MCF 10A (cell line): ENCODE results near the gene PER1. TPM values are rescaled to one million over a fixed set of nuclear protein-coding genes. Genes with fewer than 3 reads are reported as not detected.
"Not testable (repeated sequence)": the region's sequence is repeated elsewhere in the genome, so short reads cannot be mapped to it uniquely, and the experiment has no call there.

Experiments used
- BruUV-seq: library from RNA; stranded (reverse); fragments of 400-500 nt; replicated peaks from 2 replicates; lab custom pipeline; 2021; lab: Mats Ljungman, UMichigan
- CTCF ChIA-PET: fragments of 300-600 bp; sonication (Branson Sonifier 250); formaldehyde crosslinking; extraction: SDS; loops from one replicate; lab custom pipeline; 2021; ENCODE audit warnings: antibody characterized with exemption, inconsistent platforms; lab: Yijun Ruan, JAX
- POLR2A ChIA-PET: fragments of 300-600, 350-650 bp; sonication (Branson Sonifier 250); formaldehyde crosslinking; extraction: SDS; loops from one replicate; lab custom pipeline; 2020; ENCODE audit warnings: antibody characterized with exemption, inconsistent platforms; lab: Yijun Ruan, JAX
- DNase-seq: peaks from one replicate; pipeline ENCODE4 v3.0.0-alpha.2; 2018; ENCODE audit not compliant: unreplicated experiment
- H3K27ac Mint-ChIP-seq: one replicate; pipeline ENCODE4 v1.8.0; 2022; ENCODE audit warnings: mild to moderate bottlenecking, low read depth, mixed read lengths; ENCODE audit not compliant: unreplicated experiment
- H3K27me3 Mint-ChIP-seq: one replicate; pipeline ENCODE4 v1.8.0; 2022; ENCODE audit warnings: mixed read lengths; ENCODE audit not compliant: insufficient read depth, unreplicated experiment
- H3K36me3 Mint-ChIP-seq: one replicate; pipeline ENCODE4 v1.8.0; 2022; ENCODE audit warnings: mild to moderate bottlenecking, moderate library complexity, mixed read lengths; ENCODE audit not compliant: insufficient read depth, unreplicated experiment
- H3K4me1 Mint-ChIP-seq: one replicate; pipeline ENCODE4 v1.8.0; 2022; ENCODE audit warnings: mixed read lengths; ENCODE audit not compliant: insufficient read depth, unreplicated experiment
- H3K4me3 Mint-ChIP-seq: one replicate; pipeline ENCODE4 v1.8.0; 2022; ENCODE audit warnings: mild to moderate bottlenecking, moderate library complexity, mixed read lengths; ENCODE audit not compliant: unreplicated experiment
- H3K9me3 Mint-ChIP-seq: one replicate; pipeline ENCODE4 v1.8.0; 2022; ENCODE audit warnings: mixed read lengths; ENCODE audit not compliant: unreplicated experiment
- CTCF ChIP-seq: fragments of 200-600 bp; IDR thresholded peaks from one replicate; pipeline ENCODE4 v1.8.0; 2022; ENCODE audit warnings: antibody characterized with exemption, mild to moderate bottlenecking; ENCODE audit not compliant: unreplicated experiment
- intact Hi-C: fragments of 100-400 bp; cut with micrococcal nuclease; formaldehyde crosslinking; loops from 2 replicates; pipeline ENCODE4 v1.14.1; 2022
- total RNA-seq: library from RNA; stranded (reverse); gene quantifications from 2 replicates; pipeline ENCODE4 v1.2.3, GENCODE V29; 2022

PER1 gene
- total RNA-seq, 1 experiment from 2014 or later, result 190 TPM

GRCh38 chr17:8108972-8109660 is 43.1 kb downstream of the PER1 start:
- POLR2A ChIA-PET, result interaction anchor here (0.7 kb wide), 1 partner anchor 11 kb away, joined by 3 read pairs; no protein-coding TSS in a partner anchor
- no peak overlapping the region for H3K4me3 Mint-ChIP-seq
- CTCF ChIA-PET, result interaction anchor here (0.5 to 14.2 kb wide), 9 partner anchors 9 to 282 kb away, joined by 3 to 233 read pairs (median 23); partner anchors contain the start of gene ALOX12B
- H3K27me3 Mint-ChIP-seq, result no peaks in the 10 kb centered on the region
- intact Hi-C loops, result no loop called here
- peaks cover 29% of the 10 kb centered on the region for H3K4me1 Mint-ChIP-seq
- TF ChIP-seq CTCF, result no peak
- DNase-seq, result no peak
- BruUV-seq, result no TSS peak
- H3K36me3 Mint-ChIP-seq, result no peaks in the 10 kb centered on the region
- H3K9me3 Mint-ChIP-seq, result no peaks in the 10 kb centered on the region
- H3K27ac Mint-ChIP-seq, result no peak overlapping the region

- H3K4me3 Mint-ChIP-seq, H3K27me3 Mint-ChIP-seq, intact Hi-C loops, H3K9me3 Mint-ChIP-seq, DNase-seq, H3K36me3 Mint-ChIP-seq, BruUV-seq: not testable (repeated sequence)
- Mint-ChIP-seq H3K4me1 (peaks cover 42% of the 10 kb centered on the region), H3K27ac (peak overlapping the region; percentile 95)
- ChIA-PET POLR2A (interaction anchor here (0.8 to 1.7 kb wide), 4 partner anchors 9 to 45 kb away, joined by 3 to 6 read pairs (median 4); no protein-coding TSS in a partner anchor), CTCF (interaction anchor here (1.5 to 14.2 kb wide), 4 partner anchors 12 to 194 kb away, joined by 3 to 233 read pairs (median 114); partner anchors contain the start of genes ALOX12B and ALOXE3)
These were observed 45.2 kb downstream of the PER1 start for GRCh38 chr17:8106980-8107379.

- intact Hi-C loops, result no loop called here
- ChIA-PET CTCF (interaction anchor here (1.0 to 14.2 kb wide), 7 partner anchors 10 to 49 kb away, joined by 3 to 233 read pairs (median 4); partner anchors contain the start of genes ALOX12B and ALOXE3), POLR2A (interaction anchor here (1.0 to 3.4 kb wide), 6 partner anchors 12 to 67 kb away, joined by 3 to 17 read pairs (median 7); no protein-coding TSS in a partner anchor)
- Mint-ChIP-seq H3K36me3 (no peaks in the 10 kb centered on the region), H3K4me3 (peak overlapping the region; percentile 28), H3K4me1 (peaks cover 42% of the 10 kb centered on the region), H3K27me3 (no peaks in the 10 kb centered on the region), H3K9me3 (peaks cover 6% of the 10 kb centered on the region), H3K27ac (peak overlapping the region; percentile 95)
- peak; percentile 86 for DNase-seq
- no peak for TF ChIP-seq CTCF
- no TSS peak for BruUV-seq
These were observed 46.2 kb downstream of the PER1 start for GRCh38 chr17:8105957-8106398.

GRCh38 chr17:8104911-8105310 is 47.3 kb downstream of the PER1 start:
- H3K4me3 Mint-ChIP-seq, result no peak overlapping the region
- BruUV-seq, result no TSS peak
- no peak for TF ChIP-seq CTCF
- CTCF ChIA-PET, result interaction anchor here (0.9 to 14.2 kb wide), 8 partner anchors 11 to 48 kb away, joined by 3 to 233 read pairs (median 9); partner anchors contain the start of genes ALOX12B and ALOXE3
- peak overlapping the region; percentile 95 for H3K27ac Mint-ChIP-seq
- H3K27me3 Mint-ChIP-seq, result no peaks in the 10 kb centered on the region
- H3K36me3 Mint-ChIP-seq, result no peaks in the 10 kb centered on the region
- peaks cover 6% of the 10 kb centered on the region for H3K9me3 Mint-ChIP-seq
- no peak for DNase-seq
- peaks cover 46% of the 10 kb centered on the region for H3K4me1 Mint-ChIP-seq
- POLR2A ChIA-PET, result interaction anchor here (0.6 to 3.4 kb wide), 9 partner anchors 11 to 99 kb away, joined by 3 to 17 read pairs (median 3); no protein-coding TSS in a partner anchor
- intact Hi-C loops, result no loop called here
